RWPE1 (cell line): ENCODE data around the gene NUP210L.
"Not testable (repeated sequence)": the region's sequence is repeated elsewhere in the genome, so short reads cannot be mapped to it uniquely, and the experiment has no call there.

Experiments
- CTCF ChIA-PET: fragments of 350-600 bp; sonication (Branson Sonifier 250); formaldehyde crosslinking; extraction: SDS; loops from one replicate; lab custom pipeline; 2021; lab: Yijun Ruan, JAX
- POLR2A ChIA-PET: fragments of 400-600 bp; formaldehyde crosslinking; extraction: SDS; loops from one replicate; lab custom pipeline; 2020; ENCODE audit warnings: antibody characterized with exemption; ENCODE audit not compliant: low non-redundant PET; lab: Yijun Ruan, JAX
- DNase-seq: peaks from one replicate; pipeline ENCODE4 v3.0.0; 2012; ENCODE audit warnings: low spot score
- H3K27ac ChIP-seq: fragments of 450-650 bp; 2 replicates; pipeline ENCODE4 v1.5.1; 2017
- CTCF ChIP-seq: fragments of 450-650 bp; conservative IDR thresholded peaks from 2 replicates; pipeline ENCODE4 v1.5.1; 2017; ENCODE audit warnings: low read depth, mild to moderate bottlenecking

NUP210L gene

DNA sequence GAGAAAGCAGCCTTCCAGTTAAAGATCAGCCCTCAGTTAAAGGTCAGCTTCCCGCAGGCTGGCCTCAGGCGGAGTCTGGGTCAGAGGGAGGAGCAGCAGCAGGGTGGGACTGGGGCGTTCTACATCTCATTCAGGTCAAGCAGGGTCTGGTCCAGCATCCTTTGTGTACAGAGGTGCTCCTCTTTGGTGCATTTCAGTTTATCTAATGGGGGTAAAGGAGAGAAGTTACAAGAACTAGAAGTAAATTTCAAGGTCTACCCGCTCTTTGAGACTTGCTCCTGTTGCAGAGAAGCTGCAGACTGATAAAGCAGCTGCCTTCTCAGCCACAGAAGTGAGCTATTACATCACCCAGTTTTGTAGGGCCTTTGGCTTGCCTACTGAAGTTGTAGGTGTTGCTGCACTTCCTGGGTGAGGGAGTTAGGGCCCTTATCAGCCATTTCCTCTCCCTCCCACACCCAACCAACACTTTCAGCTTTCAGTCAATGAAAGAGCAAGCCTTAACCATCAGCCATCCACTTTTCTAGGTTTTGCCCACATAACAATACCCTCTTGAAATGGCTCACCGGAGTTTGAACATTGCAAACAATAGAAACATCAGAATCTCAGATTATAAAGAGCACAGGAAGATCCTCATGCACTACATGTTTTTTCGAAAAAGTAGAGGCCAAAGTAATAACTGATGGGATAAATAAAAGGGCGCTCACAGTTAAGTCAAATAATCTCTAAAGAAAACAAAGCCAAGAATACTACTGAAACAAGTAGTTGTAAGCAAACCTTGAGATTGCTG, 2.8 kb upstream of the NUP210L start:
- DNase-seq, result no peak
- CTCF ChIA-PET, result interaction anchor here (0.7 kb wide), 1 partner anchor 800 kb away, joined by 3 read pairs; no protein-coding TSS in a partner anchor
- POLR2A ChIA-PET, result no interaction called here
- peak overlapping the region; percentile 44 for H3K27ac ChIP-seq
- no peak for TF ChIP-seq CTCF

- ChIA-PET CTCF (no interaction called here), POLR2A (no interaction called here)
- no peak overlapping the region for H3K27ac ChIP-seq
- DNase-seq, result no peak
- TF ChIP-seq CTCF, result no peak
Measured at GRCh38 chr1:154155251-154155650, 378 bp upstream of the NUP210L start.

- no peak for DNase-seq
- TF ChIP-seq CTCF, result no peak
- ChIA-PET POLR2A (no interaction called here), CTCF (interaction anchor here (0.6 kb wide), 1 partner anchor 314 kb away, joined by 3 read pairs; no protein-coding TSS in a partner anchor)
- H3K27ac ChIP-seq, result no peak overlapping the region
Measured at GRCh38 chr1:154154053-154154452, 820 bp downstream of the NUP210L start.

DNA sequence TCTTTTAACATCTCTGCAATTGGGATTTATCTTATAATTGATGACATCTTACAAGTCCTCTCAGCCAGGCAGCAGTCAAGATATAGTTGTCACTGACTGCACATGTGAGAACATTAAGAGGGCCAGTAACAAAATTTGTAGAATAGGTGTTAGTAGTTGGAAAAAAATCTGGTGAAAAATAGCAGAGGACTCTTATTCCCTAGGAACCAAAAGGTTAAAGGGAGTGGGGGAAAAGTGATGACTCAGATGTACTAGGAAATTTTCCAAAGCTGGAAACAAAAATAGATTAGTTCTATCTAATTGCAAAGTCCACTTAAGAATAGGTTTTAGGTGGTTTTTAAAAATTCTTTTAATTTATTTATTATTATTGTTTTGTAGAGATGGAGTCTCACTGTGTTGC, 3.6 kb downstream of the NUP210L start:
- POLR2A ChIA-PET, result no interaction called here
- CTCF ChIA-PET, result interaction anchor here (0.6 to 0.7 kb wide), 2 partner anchors 49 to 126 kb away, joined by 3 to 4 read pairs; no protein-coding TSS in a partner anchor
- peak overlapping the region; percentile 67 for H3K27ac ChIP-seq
- TF ChIP-seq CTCF, result no peak
- DNase-seq, result no peak

DNA sequence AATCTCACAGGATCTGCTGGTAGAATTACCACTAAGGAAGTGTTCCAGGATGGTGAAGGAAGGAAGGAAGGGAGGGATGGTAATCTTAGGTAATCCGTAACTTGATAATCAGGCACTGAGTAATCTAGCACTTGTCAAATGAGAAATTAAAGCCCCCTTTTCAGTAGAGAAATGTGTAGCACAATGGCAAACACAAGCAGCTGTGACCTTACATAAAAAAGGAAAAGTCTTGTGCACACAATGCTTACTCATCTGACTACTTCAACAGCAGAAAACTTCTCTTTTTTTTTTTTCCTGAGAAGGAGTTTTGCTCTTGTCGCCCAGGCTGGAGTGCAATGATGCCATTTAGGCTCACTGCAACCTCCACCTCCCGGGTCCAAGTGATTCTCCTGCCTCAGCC, 6.1 kb downstream of the NUP210L start:
- H3K27ac ChIP-seq, result no peak overlapping the region
- DNase-seq, result no peak
- no peak for TF ChIP-seq CTCF
- POLR2A ChIA-PET, result no interaction called here
- CTCF ChIA-PET, result interaction anchor here (0.7 kb wide), 1 partner anchor 1668 kb away, joined by 6 read pairs; no protein-coding TSS in a partner anchor

- POLR2A ChIA-PET, result interaction anchor here (0.6 kb wide), 1 partner anchor 153 kb away, joined by 4 read pairs; no protein-coding TSS in a partner anchor
- not testable (repeated sequence) for DNase-seq, H3K27ac ChIP-seq
- CTCF ChIA-PET, result interaction anchor here (0.6 kb wide), 1 partner anchor 9 kb away, joined by 6 read pairs; no protein-coding TSS in a partner anchor
Measured at GRCh38 chr1:154147505-154147904, 7.4 kb downstream of the NUP210L start.

GRCh38 chr1:154145986-154146385, 8.9 kb downstream of the NUP210L start:
- ChIA-PET CTCF (interaction anchor here (1.0 kb wide), 1 partner anchor 9 kb away, joined by 8 read pairs; no protein-coding TSS in a partner anchor), POLR2A (no interaction called here)
- peak; percentile 50 for TF ChIP-seq CTCF
- H3K27ac ChIP-seq, result no peak overlapping the region
- no peak for DNase-seq
